Putamen (tissue), 1 donor: ENCODE measurements around the gene WNT3A.

Experiments used
- DNase-seq: peaks from one replicate; pipeline ENCODE4 v3.0.0-alpha.2; 2016; ENCODE audit warnings: low spot score

WNT3A gene

GRCh38 chr1:227999056-227999930, 7.5 kb upstream of the WNT3A start:
- peak; percentile 23 for DNase-seq

DNA sequence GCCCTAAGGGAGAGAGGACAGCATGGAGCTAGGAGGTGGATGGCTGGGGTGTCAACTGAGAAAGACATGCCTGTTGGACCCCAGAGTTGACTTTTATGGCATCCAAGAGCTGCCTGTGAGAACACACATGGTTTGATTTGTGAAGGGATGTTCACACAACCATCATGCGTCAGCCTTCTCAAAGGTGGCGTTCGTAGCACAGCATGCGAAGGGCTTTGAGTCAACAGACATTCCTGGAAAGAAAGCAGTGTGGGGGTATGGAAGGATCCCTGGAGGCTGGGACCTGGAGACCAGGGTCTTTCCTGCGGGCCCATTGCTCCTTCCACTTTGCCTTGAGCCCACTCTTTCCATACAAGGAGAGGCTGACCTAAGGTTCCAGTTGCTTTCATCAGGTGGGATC, 6.4 kb upstream of the WNT3A start:
- DNase-seq = no peak

DNA sequence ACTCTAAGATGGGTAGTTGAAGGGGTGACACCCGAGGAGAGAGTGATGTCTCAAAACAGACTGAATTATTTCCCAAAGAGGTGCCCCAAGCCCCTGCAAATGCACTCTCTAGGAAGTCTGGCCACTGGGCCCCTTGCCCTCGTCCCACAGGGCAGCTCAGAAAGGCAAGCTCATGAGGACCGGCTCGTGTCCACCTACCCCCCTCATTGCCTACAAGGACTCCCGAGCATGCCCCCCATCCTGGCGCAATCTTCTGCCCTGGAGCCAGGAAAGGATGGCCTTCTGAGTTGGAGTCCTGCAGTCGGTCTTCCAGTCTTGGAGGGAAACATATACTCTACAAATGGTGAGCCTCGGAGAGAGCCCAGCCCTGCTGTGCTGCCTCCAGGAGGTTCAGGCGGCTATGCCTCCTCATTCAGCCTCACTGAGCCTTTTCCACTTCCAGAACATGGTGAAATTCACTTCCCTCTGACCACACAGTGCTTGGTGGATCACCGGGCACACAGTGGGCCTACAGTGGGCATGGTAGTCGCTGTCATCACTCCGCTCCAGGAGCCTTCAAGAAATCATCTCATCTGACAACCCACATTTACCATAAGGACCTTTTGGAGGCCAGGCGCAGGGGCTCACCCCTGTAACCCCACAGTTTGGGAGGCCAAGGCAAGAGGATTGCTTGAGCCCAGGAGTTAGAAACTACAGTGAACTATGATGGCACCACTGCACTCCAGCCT, 5.8 kb upstream of the WNT3A start:
- no peak for DNase-seq

- no peak for DNase-seq
Observed at GRCh38 chr1:228001738-228002535, 4.9 kb upstream of the WNT3A start.

GRCh38 chr1:228002792-228003191, 4.0 kb upstream of the WNT3A start:
- no peak for DNase-seq

DNA sequence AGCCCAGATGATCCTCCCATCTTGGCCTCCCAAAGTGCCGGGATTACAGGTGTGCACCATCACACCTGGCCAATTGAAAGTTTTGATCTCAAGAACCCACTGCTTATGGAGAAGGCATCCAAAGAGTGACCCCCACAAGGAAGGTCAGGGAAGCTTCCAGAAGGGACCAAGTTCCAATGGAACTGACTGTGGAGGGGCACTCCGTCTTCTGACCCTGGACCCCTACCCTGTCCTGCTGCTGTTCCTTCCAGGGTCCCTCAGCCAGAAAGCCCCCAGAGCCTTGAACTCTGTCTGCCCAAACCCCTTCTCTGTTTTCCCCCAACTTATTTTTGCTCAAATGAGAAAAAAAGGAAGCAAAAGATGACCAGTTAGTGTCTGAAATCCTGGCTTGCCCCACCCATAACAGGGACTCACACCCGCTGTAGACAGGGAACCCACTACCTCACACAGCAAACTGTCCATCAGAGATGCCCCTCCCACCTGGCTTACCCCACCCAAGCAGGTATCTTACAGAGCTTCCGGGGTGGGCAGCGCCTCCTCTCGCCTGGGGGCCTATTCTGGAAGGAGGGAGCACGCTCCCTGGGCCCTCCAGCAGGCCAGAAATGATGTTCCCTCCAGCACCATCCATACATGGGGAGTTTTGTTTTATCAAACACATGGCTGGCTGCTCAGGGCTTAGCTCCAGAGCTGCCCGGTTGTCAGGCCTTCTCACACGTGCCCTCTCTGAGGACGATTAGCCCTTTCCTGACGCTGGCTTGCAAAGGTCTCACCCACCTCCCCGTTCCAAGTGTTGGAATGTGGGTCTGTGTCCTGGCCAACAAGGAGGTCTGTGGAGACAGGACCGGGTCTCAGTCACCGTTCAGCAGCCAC, 3.1 kb upstream of the WNT3A start:
- no peak for DNase-seq

DNA sequence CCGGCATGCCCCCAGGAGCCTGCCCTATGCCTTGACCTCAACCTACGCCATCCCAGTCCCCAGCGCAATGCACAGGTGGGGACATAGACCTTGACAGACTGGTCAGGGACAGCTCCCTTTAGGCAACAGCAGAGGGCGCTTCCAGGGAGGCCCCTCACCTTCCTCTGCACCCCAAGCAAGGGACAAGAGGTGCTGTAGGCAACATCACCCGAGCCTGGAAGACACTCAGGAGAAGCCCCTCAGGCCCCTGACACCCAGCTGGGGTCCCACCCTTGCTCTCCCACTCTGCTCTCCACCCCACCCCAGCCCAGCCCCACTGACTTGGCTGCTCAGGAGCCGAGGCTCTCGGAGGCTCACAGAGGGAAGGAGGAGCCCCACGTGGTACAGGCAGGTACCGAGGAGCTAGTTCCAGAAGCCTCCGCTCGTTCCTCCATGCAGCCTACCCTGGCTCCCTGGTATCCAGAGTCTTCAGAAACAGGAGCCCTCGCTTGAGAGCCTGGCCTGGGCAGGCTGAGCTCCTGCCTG, 2.4 kb upstream of the WNT3A start:
- DNase-seq = no peak

DNA sequence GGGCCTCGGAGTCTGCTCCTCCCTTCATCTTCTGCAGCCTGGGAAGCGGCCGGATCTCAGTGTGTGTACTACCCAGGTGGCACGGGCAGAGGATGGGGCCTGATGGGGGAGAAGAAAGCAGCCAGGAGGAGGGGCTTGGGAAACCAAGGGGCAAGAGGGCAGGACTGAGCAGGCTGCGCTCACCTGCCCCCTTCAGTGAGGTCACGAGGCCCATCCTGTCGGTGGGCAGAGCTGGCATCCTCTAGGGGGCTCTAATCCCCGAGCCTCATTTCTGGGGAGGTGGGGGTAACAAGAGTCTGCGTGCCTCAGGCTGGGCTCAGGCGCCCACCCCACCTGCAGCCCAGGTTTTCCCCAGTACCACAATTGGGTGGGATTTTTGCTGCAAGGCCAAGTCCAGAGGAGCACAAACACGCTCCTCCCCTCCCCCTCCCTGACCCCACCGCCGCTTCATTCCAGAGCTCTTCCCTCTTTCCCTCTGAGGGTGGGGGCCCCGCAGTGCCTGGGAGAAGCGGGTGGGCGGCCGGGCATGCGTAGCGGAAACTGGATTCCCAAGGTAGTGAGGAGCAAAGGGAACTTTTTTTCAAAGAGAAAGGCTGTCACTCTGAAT, 1.8 kb upstream of the WNT3A start:
- DNase-seq = no peak

DNA sequence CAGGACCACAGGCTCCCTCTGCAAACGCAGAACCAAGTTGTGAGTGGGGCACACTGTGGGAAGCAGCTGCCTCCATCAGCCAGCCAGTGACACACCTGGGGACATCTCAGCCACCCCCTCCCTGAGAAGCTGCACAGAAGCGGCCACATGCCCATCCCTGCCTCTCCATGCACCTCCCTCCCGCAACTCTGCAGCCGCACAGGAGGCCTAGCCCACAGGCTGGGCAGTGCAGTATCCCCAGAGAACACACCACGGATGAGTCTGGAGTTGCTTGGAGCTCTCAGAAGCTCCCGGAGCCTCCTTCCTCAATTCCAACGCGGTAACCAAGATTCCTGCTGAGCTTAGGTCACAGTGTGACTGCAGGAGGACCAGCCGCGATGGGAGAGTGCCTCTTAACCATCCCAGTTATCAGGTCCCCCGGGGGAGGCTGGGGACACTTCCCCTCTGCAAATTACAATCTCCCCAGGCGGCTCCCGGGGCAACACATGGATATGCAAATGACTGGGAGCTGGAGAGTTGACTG, 1.2 kb upstream of the WNT3A start:
- DNase-seq = no peak

DNA sequence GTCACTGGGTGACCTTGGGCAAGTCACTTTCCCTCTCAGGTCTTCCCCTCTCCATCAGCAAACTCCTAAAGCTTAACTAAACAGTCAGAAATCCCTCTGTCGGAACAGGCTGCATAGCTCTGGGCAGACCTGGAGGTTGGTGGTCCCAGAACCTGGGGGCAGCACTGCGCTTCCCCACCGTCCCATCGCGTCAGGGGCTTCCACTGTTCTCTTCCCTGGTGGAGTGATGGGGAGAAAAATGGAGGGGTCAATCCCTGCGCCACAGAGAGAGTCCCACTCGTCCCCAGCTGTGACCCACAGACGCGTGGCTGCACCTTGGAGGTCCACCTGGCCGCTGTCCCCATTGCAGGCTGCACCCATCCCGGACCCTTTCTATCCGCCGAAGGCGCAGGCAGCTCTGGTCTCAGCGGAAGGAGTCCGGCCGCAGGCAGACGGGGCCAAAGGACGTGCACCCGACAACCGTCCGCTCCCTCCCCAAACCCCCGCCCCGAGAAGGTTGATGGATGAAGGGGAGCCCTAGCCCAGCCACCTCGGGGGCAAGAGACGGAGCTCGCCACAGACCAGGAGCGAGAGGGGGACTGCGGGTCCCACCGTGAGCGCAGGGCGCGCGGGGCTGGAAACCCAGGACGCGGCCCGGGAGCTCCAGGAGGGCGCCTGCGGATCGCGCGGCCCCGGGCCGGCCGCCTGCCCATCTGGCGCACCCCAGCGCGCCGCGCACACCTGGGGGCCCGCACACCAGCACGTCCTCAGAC, 588 bp upstream of the WNT3A start:
- no peak for DNase-seq

- no peak for DNase-seq
Observed at GRCh38 chr1:228007049-228007800, 427 bp downstream of the WNT3A start.

DNA sequence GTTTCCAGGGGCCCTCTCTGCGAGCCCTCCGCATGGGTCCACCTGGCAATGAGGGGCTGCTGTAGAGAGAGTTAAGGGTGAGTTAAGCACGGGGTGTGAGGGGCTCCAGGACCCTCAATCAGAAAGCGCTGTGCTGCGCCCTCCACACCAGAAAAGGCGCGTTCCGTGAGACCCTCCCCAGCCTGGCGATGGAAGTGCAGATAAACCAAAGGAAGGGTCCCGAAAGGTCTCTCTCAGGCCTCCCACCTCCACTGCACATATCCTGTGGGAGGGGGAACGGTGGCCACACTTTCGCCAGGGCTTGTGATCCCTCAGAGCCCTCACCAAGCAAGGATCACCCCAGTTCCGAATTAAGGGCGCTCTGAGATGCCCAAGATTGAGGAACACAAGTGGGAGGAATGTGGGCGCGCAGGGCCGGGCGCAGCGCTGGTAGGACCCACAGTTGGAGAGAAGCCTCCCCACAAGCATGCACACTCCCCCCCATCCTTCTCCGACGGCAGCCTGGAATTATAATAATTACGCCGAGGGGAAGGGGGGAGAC, 1.1 kb downstream of the WNT3A start:
- no peak for DNase-seq

- no peak for DNase-seq
Observed at GRCh38 chr1:228008391-228009115, 1.8 kb downstream of the WNT3A start.

- DNase-seq = no peak
Observed at GRCh38 chr1:228009116-228009827, 2.5 kb downstream of the WNT3A start.

DNA sequence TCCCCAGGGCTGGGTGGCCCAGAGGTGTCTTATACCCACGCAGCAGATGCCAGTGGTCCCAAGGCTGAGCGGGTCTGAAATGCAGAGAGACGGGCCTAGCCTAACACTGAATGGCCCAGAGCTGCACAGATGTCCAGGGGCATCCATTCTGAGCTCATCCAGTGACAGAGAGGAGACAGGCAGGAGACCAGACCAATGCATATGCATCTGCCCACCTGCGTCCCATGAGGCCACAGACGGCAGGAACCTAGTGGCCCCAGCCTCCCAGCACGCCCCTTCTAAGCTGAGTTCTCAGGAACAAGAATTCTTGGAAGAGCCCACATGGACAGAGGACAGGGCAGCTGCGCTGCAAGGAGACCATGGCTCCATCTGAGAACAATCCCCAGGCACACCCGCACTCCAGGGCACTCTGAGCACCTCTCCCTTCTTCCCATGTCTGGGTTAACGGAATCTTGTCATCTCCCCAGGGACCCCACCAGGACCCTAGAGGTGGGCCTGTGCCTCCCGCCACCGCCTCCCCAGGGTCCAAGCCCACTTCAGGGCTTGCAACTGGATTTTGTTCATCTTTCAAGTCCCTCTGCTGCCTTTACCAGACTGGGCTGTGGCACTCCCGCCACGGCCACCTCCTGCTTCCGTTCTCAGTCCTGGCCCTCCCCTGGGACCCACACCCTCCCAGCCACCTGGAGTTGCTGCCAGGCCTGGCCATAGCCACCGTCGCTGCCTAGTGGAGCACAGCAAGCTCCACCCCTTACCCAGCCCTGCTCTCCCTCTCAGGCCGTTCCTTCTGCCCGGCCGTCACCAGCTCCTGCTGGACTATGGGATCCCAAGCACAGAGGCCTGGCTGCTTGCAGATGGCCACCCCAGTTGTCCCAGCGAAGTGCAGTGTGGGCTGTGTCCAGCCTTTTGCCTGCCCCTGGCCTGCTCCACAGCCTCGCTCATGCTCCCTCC, 3.3 kb downstream of the WNT3A start:
- DNase-seq = no peak

DNA sequence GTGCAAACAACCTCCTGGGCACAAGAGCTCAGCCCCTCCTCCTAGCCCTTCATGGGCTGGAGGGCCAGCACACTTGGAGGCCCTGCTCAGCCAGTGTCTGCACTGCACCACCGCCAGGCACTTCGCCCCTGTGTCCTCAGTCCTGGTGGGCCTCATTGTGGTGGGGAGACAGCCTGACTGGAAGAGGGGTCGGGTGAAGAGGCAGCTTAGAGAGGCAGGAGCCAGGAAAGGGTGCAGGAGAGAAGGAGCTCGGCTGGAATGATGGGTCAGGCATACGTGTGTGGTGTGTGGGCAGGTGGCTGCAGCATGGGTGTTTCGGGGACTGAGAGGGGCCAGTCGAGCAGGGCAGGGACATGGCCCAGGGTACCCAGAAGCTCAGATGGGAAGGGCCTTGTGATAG, 4.1 kb downstream of the WNT3A start:
- DNase-seq = no peak
